Endothelial cell of umbilical vein (primary cell): Measurements from ENCODE around the gene CD80. TPM values are rescaled to one million over a fixed set of nuclear protein-coding genes. Genes with fewer than 3 reads are reported as not detected.

ENCODE experiments used
- BruUV-seq: library from RNA; stranded (reverse); fragments of 400-500 nt; replicated peaks from 2 replicates; lab custom pipeline; 2021; lab: Mats Ljungman, UMichigan
- CTCF ChIA-PET: fragments of 300-600, 350-600 bp; sonication (Branson Sonifier 250); formaldehyde crosslinking; loops from one replicate; lab custom pipeline; 2021; ENCODE audit warnings: antibody characterized with exemption, inconsistent platforms; lab: Charles Lee
- POLR2A ChIA-PET: fragments of 300-600, 350-600 bp; sonication (Branson Sonifier 250); formaldehyde crosslinking; loops from one replicate; lab custom pipeline; 2021; ENCODE audit warnings: antibody characterized with exemption, inconsistent platforms; lab: Charles Lee
- DNase-seq: peaks from one replicate; pipeline ENCODE4 v3.0.0-alpha.2; 2011; ENCODE audit warnings: low read depth, low spot score
- FAIRE-seq: peaks from 2 replicates; lab custom pipeline; 2011; peaks lifted over from hg19 to GRCh38; lab: Jason Lieb, UNC
- H2AFZ ChIP-seq: 2 replicates; pipeline ENCODE4 v1.6.0; 2012; ENCODE audit warnings: low read depth, low read length, control low read depth, inconsistent platforms
- H3K27ac ChIP-seq: 2 replicates; pipeline ENCODE4 v1.5.1; 2011; ENCODE audit warnings: low read depth, mild to moderate bottlenecking, control low read depth, low read length, moderate library complexity; ENCODE audit not compliant: insufficient read depth
- H3K27me3 ChIP-seq, 2 experiments: 2 replicates each; pipeline versions ENCODE4 v1.6.0 to v1.6.1; 2011; ENCODE audit warnings: low read length in 2 of 2, mixed read lengths in 1 of 2; ENCODE audit not compliant: control insufficient read depth in 2 of 2, insufficient read depth in 2 of 2
- H3K36me3 ChIP-seq, 2 experiments: 2 replicates in 1 of 2; 3 replicates in 1 of 2; pipeline ENCODE4 v1.5.1; 2011; ENCODE audit warnings: low read length in 2 of 2, mild to moderate bottlenecking in 1 of 2, moderate library complexity in 1 of 2; ENCODE audit not compliant: control insufficient read depth in 2 of 2, insufficient read depth in 2 of 2; ENCODE audit errors: extremely low read depth in 1 of 2
- H3K4me1 ChIP-seq: 3 replicates; pipeline ENCODE4 v1.5.1; 2011; ENCODE audit warnings: mild to moderate bottlenecking, low read length; ENCODE audit not compliant: control insufficient read depth, insufficient read depth; ENCODE audit errors: extremely low read depth
- H3K4me2 ChIP-seq: 2 replicates; pipeline ENCODE4 v1.6.1; 2011; ENCODE audit warnings: low read length, control low read depth, mixed read lengths; ENCODE audit not compliant: insufficient read depth
- H3K4me3 ChIP-seq, 3 experiments: fragments of 200-600 bp in 1 of 3; sonication (generic), shearing (Covaris generic) in 1 of 3; replicated peaks in 1 of 3; 2 replicates each; pipeline ENCODE4 v1.5.1; 2011 to 2016; ENCODE audit warnings: control low read depth in 3 of 3, low read length in 3 of 3, mild to moderate bottlenecking in 2 of 3, inconsistent platforms in 1 of 3, low read depth in 1 of 3, moderate library complexity in 1 of 3; ENCODE audit not compliant: insufficient read depth in 1 of 3
- H3K79me2 ChIP-seq: 2 replicates; pipeline ENCODE4 v1.6.0; 2012; ENCODE audit warnings: low read length, inconsistent platforms; ENCODE audit not compliant: control insufficient read depth, insufficient read depth
- H3K9ac ChIP-seq: replicated peaks from 2 replicates; pipeline ENCODE3; 2011; ENCODE audit warnings: low read length, control low read depth; ENCODE audit not compliant: insufficient read depth; ENCODE audit errors: extremely low read depth
- H3K9me1 ChIP-seq: replicated peaks from 3 replicates; pipeline ENCODE4 v1.6.0; 2011; ENCODE audit warnings: mild to moderate bottlenecking, low read length; ENCODE audit not compliant: control insufficient read depth, insufficient read depth; ENCODE audit errors: extremely low read depth
- H3K9me3 ChIP-seq: replicated peaks from 2 replicates; pipeline ENCODE4 v1.5.1; 2012; ENCODE audit warnings: low read length, inconsistent platforms; ENCODE audit not compliant: control insufficient read depth, insufficient read depth
- H4K20me1 ChIP-seq: replicated peaks from 2 replicates; pipeline ENCODE3; 2011; ENCODE audit warnings: mild to moderate bottlenecking, low read length; ENCODE audit not compliant: control insufficient read depth, insufficient read depth; ENCODE audit errors: extremely low read depth
- EZH2 ChIP-seq: IDR thresholded peaks from 2 replicates; pipeline ENCODE4 v1.6.1; 2012; ENCODE audit warnings: borderline replicate concordance, low read depth, mild to moderate bottlenecking, moderate library complexity, low read length, inconsistent platforms; ENCODE audit not compliant: severe bottlenecking
- FOS ChIP-seq: IDR thresholded peaks from 2 replicates; pipeline ENCODE4 v1.6.1; 2011; ENCODE audit warnings: mild to moderate bottlenecking, low read length, moderate library complexity, borderline replicate concordance; ENCODE audit not compliant: insufficient read depth
- GATA2 ChIP-seq: IDR thresholded peaks from 2 replicates; pipeline ENCODE4 v1.7.0; 2011; ENCODE audit warnings: low read depth, mild to moderate bottlenecking, moderate library complexity, mixed read lengths, low read length; ENCODE audit not compliant: insufficient read length, insufficient read depth
- JUN ChIP-seq: IDR thresholded peaks from 2 replicates; pipeline ENCODE4 v1.6.1; 2011; ENCODE audit warnings: borderline replicate concordance, low read depth; ENCODE audit not compliant: insufficient read length, insufficient read depth
- MAX ChIP-seq: IDR thresholded peaks from 2 replicates; pipeline ENCODE4 v1.6.1; 2011; ENCODE audit not compliant: insufficient read depth, insufficient read length
- dilution Hi-C: fragments of 300-500 bp; cut with MboI; formaldehyde crosslinking; loops from one replicate; pipeline ENCODE4 v1.15.0; 2019; ENCODE audit warnings: low sequenced_read_pairs; ENCODE audit not compliant: extremely low pct_ligation_motif_present
- intact Hi-C: fragments of 100-400 bp; cut with micrococcal nuclease; formaldehyde crosslinking; loops from one replicate; pipeline ENCODE4 v1.10.0; 2022
- polyA plus RNA-seq, 4 experiments: library from polyadenylated mRNA; depleted of rRNA in 3 of 4; stranded (reverse) in 3 of 4; unstranded in 1 of 4; fragments of >200 nt; gene quantifications; 2 replicates each; pipeline versions ENCODE4 v1.2.1 to v1.2.3, GENCODE V29; 2011 to 2012; ENCODE audit warnings: missing spikeins in 1 of 4
- total RNA-seq: library from RNA; stranded (reverse); gene quantifications from 2 replicates; pipeline ENCODE4 v1.2.3, GENCODE V29; 2021
- TF ChIP-seq, protein P1 (sequence below), 2 donors: IDR thresholded peaks; 1 replicate in 1 of 2; 2 replicates in 1 of 2; pipeline ENCODE4 v1.5.1; 2011; ENCODE audit warnings: low read length in 2 of 2, mild to moderate bottlenecking in 2 of 2, moderate library complexity in 2 of 2, control low read depth in 1 of 2, inconsistent platforms in 1 of 2, low read depth in 1 of 2; ENCODE audit not compliant: insufficient read depth in 1 of 2; ENCODE audit errors: extremely low read depth in 1 of 2

CD80 gene
- total and polyA plus RNA-seq, 2 donors (not counting 3 experiments of a cell fraction or from before 2014, with no cell fraction given), result not detected

- H2AFZ ChIP-seq, result no peak overlapping the region
- H4K20me1 ChIP-seq, result no peaks in the 10 kb centered on the region
- no peak for FAIRE-seq
- DNase-seq, result no peak
- no peaks in the 10 kb centered on the region for H3K4me1 ChIP-seq
- no peaks in the 10 kb centered on the region for H3K79me2 ChIP-seq
- no peaks in the 10 kb centered on the region for H3K9me3 ChIP-seq
- no TSS peak for BruUV-seq
- H3K9ac ChIP-seq, result no peak overlapping the region
- H3K9me1 ChIP-seq, result no peaks in the 10 kb centered on the region
- H3K4me3 ChIP-seq, result no peak overlapping the region
- H3K4me2 ChIP-seq, result no peak overlapping the region
- POLR2A ChIA-PET, result no interaction called here
- no peak overlapping the region for H3K27ac ChIP-seq
- CTCF ChIA-PET, result interaction anchor here (1.0 kb wide), 1 partner anchor 133 kb away, joined by 3 read pairs; no protein-coding TSS in a partner anchor
- H3K27me3 ChIP-seq, result no peaks in the 10 kb centered on the region
- TF ChIP-seq EZH2 (no peak), GATA2 (no peak), FOS (no peak), MAX (no peak), JUN (no peak)
- TF ChIP-seq, protein P1, sequence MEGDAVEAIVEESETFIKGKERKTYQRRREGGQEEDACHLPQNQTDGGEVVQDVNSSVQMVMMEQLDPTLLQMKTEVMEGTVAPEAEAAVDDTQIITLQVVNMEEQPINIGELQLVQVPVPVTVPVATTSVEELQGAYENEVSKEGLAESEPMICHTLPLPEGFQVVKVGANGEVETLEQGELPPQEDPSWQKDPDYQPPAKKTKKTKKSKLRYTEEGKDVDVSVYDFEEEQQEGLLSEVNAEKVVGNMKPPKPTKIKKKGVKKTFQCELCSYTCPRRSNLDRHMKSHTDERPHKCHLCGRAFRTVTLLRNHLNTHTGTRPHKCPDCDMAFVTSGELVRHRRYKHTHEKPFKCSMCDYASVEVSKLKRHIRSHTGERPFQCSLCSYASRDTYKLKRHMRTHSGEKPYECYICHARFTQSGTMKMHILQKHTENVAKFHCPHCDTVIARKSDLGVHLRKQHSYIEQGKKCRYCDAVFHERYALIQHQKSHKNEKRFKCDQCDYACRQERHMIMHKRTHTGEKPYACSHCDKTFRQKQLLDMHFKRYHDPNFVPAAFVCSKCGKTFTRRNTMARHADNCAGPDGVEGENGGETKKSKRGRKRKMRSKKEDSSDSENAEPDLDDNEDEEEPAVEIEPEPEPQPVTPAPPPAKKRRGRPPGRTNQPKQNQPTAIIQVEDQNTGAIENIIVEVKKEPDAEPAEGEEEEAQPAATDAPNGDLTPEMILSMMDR (IDR thresholded peaks at IDR 0.05; ENCODE audit: extremely low read depth in 1 of 2, insufficient read depth in 1 of 2, low read depth in 1 of 2, low read length in 2 of 2), result no peak
- dilution Hi-C loops, result no loop called here
- intact Hi-C loops, result no loop called here
- H3K36me3 ChIP-seq, result no peaks in the 10 kb centered on the region
Measured at GRCh38 chr3:119548341-119548740, 11.1 kb downstream of the CD80 start.
